HK-2 (cell line): ENCODE data around the gene FASTKD1.
"Not testable (repeated sequence)": the region's sequence is repeated elsewhere in the genome, so short reads cannot be mapped to it uniquely, and the experiment has no call there.

Experiments
- DNase-seq: peaks from one replicate; pipeline ENCODE4 v3.0.0-alpha.2; 2018; ENCODE audit not compliant: unreplicated experiment

FASTKD1 gene

GRCh38 chr2:169570752-169571151 lies 2.9 kb downstream of the FASTKD1 start:
- not testable (repeated sequence) for DNase-seq

GRCh38 chr2:169569948-169570347 lies 3.7 kb downstream of the FASTKD1 start:
- DNase-seq = no peak

GRCh38 chr2:169565686-169566085 lies 8.0 kb downstream of the FASTKD1 start:
- DNase-seq = no peak

- DNase-seq = no peak
Measured at GRCh38 chr2:169562519-169562918, 11.1 kb downstream of the FASTKD1 start.

- DNase-seq = not testable (repeated sequence)
Measured at GRCh38 chr2:169562084-169562483, 11.6 kb downstream of the FASTKD1 start.

- no peak for DNase-seq
Measured at GRCh38 chr2:169561364-169561763, 12.3 kb downstream of the FASTKD1 start.

- no peak for DNase-seq
Measured at GRCh38 chr2:169546756-169547155, 26.9 kb downstream of the FASTKD1 start.

GRCh38 chr2:169542433-169542832 lies 31.2 kb downstream of the FASTKD1 start:
- DNase-seq = no peak

- no peak for DNase-seq
Measured at GRCh38 chr2:169540146-169540545, 33.5 kb downstream of the FASTKD1 start.

GRCh38 chr2:169539460-169539859 lies 34.2 kb downstream of the FASTKD1 start:
- not testable (repeated sequence) for DNase-seq

- peak; percentile 60 for DNase-seq
Measured at GRCh38 chr2:169528271-169528701, 45.4 kb downstream of the FASTKD1 start.

GRCh38 chr2:169526451-169526850 lies 47.2 kb downstream of the FASTKD1 start:
- DNase-seq = no peak

- DNase-seq = no peak
Measured at GRCh38 chr2:169525434-169525833, 48.2 kb downstream of the FASTKD1 start.

GRCh38 chr2:169523681-169524080 lies 50.0 kb downstream of the FASTKD1 start:
- DNase-seq = no peak

GRCh38 chr2:169520896-169521295 lies 52.8 kb downstream of the FASTKD1 start:
- DNase-seq = no peak

GRCh38 chr2:169516488-169516995 lies 57.1 kb downstream of the FASTKD1 start:
- DNase-seq = not testable (repeated sequence)

GRCh38 chr2:169514758-169515157 lies 58.9 kb downstream of the FASTKD1 start:
- DNase-seq = not testable (repeated sequence)

GRCh38 chr2:169513926-169514325 lies 59.7 kb downstream of the FASTKD1 start:
- DNase-seq = no peak

- no peak for DNase-seq
Measured at GRCh38 chr2:169513094-169513493, 60.6 kb downstream of the FASTKD1 start.

- no peak for DNase-seq
Measured at GRCh38 chr2:169512525-169512924, 61.1 kb downstream of the FASTKD1 start.

- no peak for DNase-seq
Measured at GRCh38 chr2:169511818-169512217, 61.8 kb downstream of the FASTKD1 start.

GRCh38 chr2:169510496-169510895 lies 63.2 kb downstream of the FASTKD1 start:
- DNase-seq = no peak

GRCh38 chr2:169509955-169510354 lies 63.7 kb downstream of the FASTKD1 start:
- no peak for DNase-seq

GRCh38 chr2:169509298-169509885 lies 64.3 kb downstream of the FASTKD1 start, which contains the start of gene KLHL41:
KLHL41 (plus strand) TSS chr2:169509702; CDS start chr2:169509779, 77 bp downstream.
- no peak for DNase-seq
